HepG2 (cell line): ENCODE results near the gene KHNYN. TPM values are rescaled to one million over a fixed set of nuclear protein-coding genes. Genes with fewer than 3 reads are reported as not detected.

Source experiments
- ARHGAP35 ChIP-seq: sonication (generic); formaldehyde crosslinking; IDR thresholded peaks from 2 replicates; pipeline ENCODE4 v1.9.0; 2022; ENCODE audit warnings: mild to moderate bottlenecking, inconsistent platforms, moderate library complexity, missing genetic modification reagents, borderline replicate concordance
- CEBPB ChIP-seq: IDR thresholded peaks from 2 replicates; pipeline ENCODE4 v1.6.1; 2011; ENCODE audit warnings: low read depth, low read length, improper control_type of control experiment, borderline replicate concordance
- DBP ChIP-seq: sonication (generic); formaldehyde crosslinking; IDR thresholded peaks from 2 replicates; pipeline ENCODE4 v1.4.0; 2020; ENCODE audit warnings: missing genetic modification reagents; ENCODE audit errors: not compliant biosample characterization
- DR1 ChIP-seq: sonication (generic); formaldehyde crosslinking; IDR thresholded peaks from 2 replicates; pipeline ENCODE4 v1.8.0; 2021; ENCODE audit warnings: mild to moderate bottlenecking, missing genetic modification reagents, inconsistent platforms
- FOSL2 ChIP-seq: sonication (generic); formaldehyde crosslinking; IDR thresholded peaks from 2 replicates; pipeline ENCODE4 v1.4.0; 2020; ENCODE audit warnings: missing genetic modification reagents
- GPBP1L1 ChIP-seq: sonication (generic); formaldehyde crosslinking; IDR thresholded peaks from 2 replicates; pipeline ENCODE4 v1.5.0; 2020; ENCODE audit warnings: mild to moderate bottlenecking, missing genetic modification reagents
- HNRNPUL1 ChIP-seq: fragments of 200-400 bp; formaldehyde crosslinking; IDR thresholded peaks from 2 replicates; pipeline ENCODE4 v1.6.1; 2017; ENCODE audit warnings: low read depth, mild to moderate bottlenecking, low read length, moderate library complexity
- JARID2 ChIP-seq: sonication (generic); formaldehyde crosslinking; IDR thresholded peaks from 2 replicates; pipeline ENCODE4 v1.8.1; 2023; ENCODE audit warnings: missing genetic modification reagents, inconsistent platforms; ENCODE audit not compliant: insufficient replicate concordance
- KLF9 ChIP-seq: IDR thresholded peaks from 2 replicates; pipeline ENCODE4 v1.6.1; 2016; ENCODE audit warnings: low read depth
- MED13 ChIP-seq: sonication (generic); formaldehyde crosslinking; IDR thresholded peaks from 2 replicates; pipeline ENCODE4 v1.5.0; 2020; ENCODE audit warnings: missing genetic modification reagents
- MEIS2 ChIP-seq: sonication (generic); formaldehyde crosslinking; IDR thresholded peaks from 2 replicates; pipeline ENCODE4 v1.9.0; 2021; ENCODE audit warnings: mild to moderate bottlenecking, missing genetic modification reagents
- MIXL1 ChIP-seq: IDR thresholded peaks from 2 replicates; pipeline ENCODE4 v1.6.1; 2016
- NCOA5 ChIP-seq: sonication (generic); formaldehyde crosslinking; IDR thresholded peaks from 2 replicates; pipeline ENCODE4 v1.4.0; 2020; ENCODE audit warnings: missing genetic modification reagents
- NR1H2 ChIP-seq: sonication (generic); formaldehyde crosslinking; IDR thresholded peaks from 2 replicates; pipeline ENCODE4 v1.8.1; 2022; ENCODE audit warnings: low read depth, missing genetic modification reagents, borderline replicate concordance
- PBX2 ChIP-seq: IDR thresholded peaks from 2 replicates; pipeline ENCODE4 v1.6.1; 2016; ENCODE audit warnings: control low read depth
- SRSF9 ChIP-seq: fragments of 200-400 bp; formaldehyde crosslinking; IDR thresholded peaks from 2 replicates; pipeline ENCODE4 v1.6.1; 2018; ENCODE audit warnings: borderline replicate concordance, mild to moderate bottlenecking, low read depth, low read length; ENCODE audit not compliant: insufficient read depth, poor library complexity, severe bottlenecking
- TBX3 ChIP-seq: fragments of 450-650 bp; IDR thresholded peaks from 2 replicates; pipeline ENCODE4 v1.6.1; 2017; ENCODE audit warnings: antibody characterized with exemption, mild to moderate bottlenecking, inconsistent platforms, borderline replicate concordance
- ZC3H13 ChIP-seq: sonication (generic); formaldehyde crosslinking; IDR thresholded peaks from 2 replicates; pipeline ENCODE4 v1.8.1; 2023; ENCODE audit warnings: mild to moderate bottlenecking, missing genetic modification reagents, moderate library complexity
- ZC3H4 ChIP-seq: sonication (generic); formaldehyde crosslinking; IDR thresholded peaks from 2 replicates; pipeline ENCODE4 v1.4.0; 2020; ENCODE audit warnings: missing genetic modification reagents, borderline replicate concordance
- ZNF280B ChIP-seq: sonication (generic); formaldehyde crosslinking; IDR thresholded peaks from 2 replicates; pipeline ENCODE4 v1.5.0; 2020; ENCODE audit warnings: missing genetic modification reagents, mild to moderate bottlenecking, borderline replicate concordance
- ZNF292 ChIP-seq: sonication (generic); formaldehyde crosslinking; IDR thresholded peaks from 2 replicates; pipeline ENCODE4 v1.8.1; 2022; ENCODE audit warnings: mild to moderate bottlenecking, low read depth, missing genetic modification reagents, borderline replicate concordance
- ZNF34 ChIP-seq: sonication (generic); formaldehyde crosslinking; IDR thresholded peaks from 2 replicates; pipeline ENCODE4 v1.4.0; 2020; ENCODE audit warnings: mild to moderate bottlenecking, missing genetic modification reagents, borderline replicate concordance
- ZNF446 ChIP-seq: sonication (generic); formaldehyde crosslinking; IDR thresholded peaks from 2 replicates; pipeline ENCODE4 v1.5.0; 2020; ENCODE audit warnings: mild to moderate bottlenecking, missing genetic modification reagents
- ZNF543 ChIP-seq: sonication (generic); formaldehyde crosslinking; IDR thresholded peaks from 2 replicates; pipeline ENCODE4 v1.4.0; 2020; ENCODE audit warnings: mild to moderate bottlenecking, missing genetic modification reagents
- ZNF7 ChIP-seq: IDR thresholded peaks from 2 replicates; pipeline ENCODE4 v1.6.1; 2016; ENCODE audit warnings: missing biosample characterization, missing genetic modification reagents
- ZNF740 ChIP-seq: sonication (generic); formaldehyde crosslinking; IDR thresholded peaks from 2 replicates; pipeline ENCODE4 v1.4.0; 2020; ENCODE audit warnings: missing genetic modification reagents
- polyA plus RNA-seq, 8 experiments: library from polyadenylated mRNA; depleted of rRNA in 3 of 8; stranded (reverse) in 7 of 8; unstranded in 1 of 8; fragments of >200 nt; fragmentation: Illumina TruSeq in 4 of 8; extraction: Trizol in 4 of 8; gene quantifications; 2 replicates each; pipeline versions ENCODE4 v1.2.1 to v1.2.3, GENCODE V29; 2011 to 2016; ENCODE audit warnings: low read depth in 4 of 8, missing spikeins in 1 of 8, mixed read lengths in 1 of 8; ENCODE audit not compliant: insufficient read depth in 1 of 8
- total RNA-seq, 5 experiments: library from RNA; depleted of rRNA; stranded (reverse); fragments of >200 nt; fragmentation: Illumina TruSeq; extraction: Trizol; gene quantifications; 2 replicates each; pipeline ENCODE4 v1.2.3, GENCODE V29; 2016; ENCODE audit warnings: low read depth in 1 of 5

The KHNYN gene
- total and polyA plus RNA-seq, 2 of the 13 experiments (the other 11 are each of a cell fraction or from before 2014, with no cell fraction given): 52.8 to 75.7 TPM

- TF ChIP-seq ZC3H4 (CRISPR knock-in tag): no peak; the same call in 1 of the 2 replicates
- no peak for TF ChIP-seq ARHGAP35
- TF ChIP-seq ZNF446: no peak
- peak; percentile 69; the same call in 1 of the 2 replicates for TF ChIP-seq ZNF740 (CRISPR knock-in tag)
- no peak for TF ChIP-seq NR1H2 (CRISPR knock-in tag)
- no peak for TF ChIP-seq MED13 (CRISPR knock-in tag)
- peak; percentile 45; the same call in 1 of the 2 replicates for TF ChIP-seq ZNF7 (CRISPR knock-in tag)
- TF ChIP-seq HNRNPUL1: no peak
- TF ChIP-seq ZNF292 (CRISPR knock-in tag): no peak
- TF ChIP-seq MIXL1 (CRISPR knock-in tag): no peak
- peak; percentile 30 for TF ChIP-seq JARID2
- TF ChIP-seq DR1 (CRISPR knock-in tag): no peak
- TF ChIP-seq NCOA5: no peak
- no peak for TF ChIP-seq ZC3H13 (CRISPR knock-in tag)
- TF ChIP-seq MEIS2 (CRISPR knock-in tag): no peak
- no peak for TF ChIP-seq CEBPB
- TF ChIP-seq ZNF543 (CRISPR knock-in tag): no peak
- no peak for TF ChIP-seq SRSF9
- TF ChIP-seq ZNF34 (CRISPR knock-in tag): no peak; the same call in 1 of the 2 replicates
- TF ChIP-seq FOSL2 (CRISPR knock-in tag): peak; percentile 44; the same call in 1 of the 2 replicates
- TF ChIP-seq TBX3: no peak
- TF ChIP-seq DBP (CRISPR knock-in tag): no peak
- TF ChIP-seq GPBP1L1: no peak
- no peak for TF ChIP-seq KLF9 (CRISPR knock-in tag)
- TF ChIP-seq PBX2 (CRISPR knock-in tag): no peak
- TF ChIP-seq ZNF280B: no peak
Measured at GRCh38 chr14:24430143-24430681, 458 bp downstream of the KHNYN start (continued).
